Brain microvascular endothelial cell (primary cell): ENCODE data around the gene RBMS1.

Experiments used
- DNase-seq: peaks from one replicate; pipeline ENCODE4 v3.0.0-alpha.2; 2020
- H3K27ac ChIP-seq: fragments of 250-450 bp; sonication (Bioruptor Pico); 2 replicates; pipeline ENCODE4 v1.5.1; 2020; ENCODE audit warnings: mild to moderate bottlenecking, moderate library complexity
- H3K27me3 ChIP-seq: fragments of 250-450 bp; sonication (Bioruptor Pico); replicated peaks from 2 replicates; pipeline ENCODE4 v1.5.1; 2020; ENCODE audit warnings: mild to moderate bottlenecking
- H3K36me3 ChIP-seq: fragments of 250-450 bp; sonication (Bioruptor Pico); replicated peaks from 2 replicates; pipeline ENCODE4 v1.5.1; 2020; ENCODE audit warnings: mild to moderate bottlenecking
- H3K4me3 ChIP-seq: 2 replicates; pipeline ENCODE4 v1.5.1; 2011; ENCODE audit warnings: low read depth, mild to moderate bottlenecking, control low read depth, low read length, moderate library complexity
- CTCF ChIP-seq: IDR thresholded peaks from 2 replicates; pipeline ENCODE4 v1.5.1; 2011; ENCODE audit warnings: low read depth, mild to moderate bottlenecking, moderate library complexity, low read length, control low read depth, inconsistent platforms; ENCODE audit errors: missing control alignments
- in situ Hi-C: cut with HindIII; loops from 2 replicates; pipeline ENCODE4 v1.10.0; 2017; ENCODE audit warnings: low sequenced_read_pairs, low pct_ligation_motif_present

Gene RBMS1

GRCh38 chr2:160434254-160434948, 59.2 kb downstream of the RBMS1 start:
- in situ Hi-C loops = no loop called here
- no peak overlapping the region for H3K4me3 ChIP-seq
- H3K36me3 ChIP-seq = no peaks in the 10 kb centered on the region
- no peak for DNase-seq
- TF ChIP-seq CTCF = no peak
- H3K27me3 ChIP-seq = no peaks in the 10 kb centered on the region
- no peak overlapping the region for H3K27ac ChIP-seq

GRCh38 chr2:160433466-160434140, 60.0 kb downstream of the RBMS1 start:
- in situ Hi-C loops = no loop called here
- H3K4me3 ChIP-seq = no peak overlapping the region
- no peaks in the 10 kb centered on the region for H3K27me3 ChIP-seq
- DNase-seq = no peak
- H3K27ac ChIP-seq = no peak overlapping the region
- no peaks in the 10 kb centered on the region for H3K36me3 ChIP-seq
- no peak for TF ChIP-seq CTCF

- no peak overlapping the region for H3K27ac ChIP-seq
- in situ Hi-C loops = no loop called here
Observed at GRCh38 chr2:160432633-160433032, 61.0 kb downstream of the RBMS1 start.

GRCh38 chr2:160431441-160431840, 62.2 kb downstream of the RBMS1 start:
- H3K36me3 ChIP-seq = no peaks in the 10 kb centered on the region
- in situ Hi-C loops = no loop called here
- no peak overlapping the region for H3K4me3 ChIP-seq
- TF ChIP-seq CTCF = no peak
- no peak overlapping the region for H3K27ac ChIP-seq
- H3K27me3 ChIP-seq = no peaks in the 10 kb centered on the region
- no peak for DNase-seq

More at GRCh38 chr2:160432633-160433032, 61.0 kb downstream of the RBMS1 start:
- peak; percentile 56 for DNase-seq
- peak; percentile 25 for TF ChIP-seq CTCF
- Histone ChIP-seq H3K36me3 (no peaks in the 10 kb centered on the region), H3K27me3 (no peaks in the 10 kb centered on the region), H3K4me3 (no peak overlapping the region)

GRCh38 chr2:160430001-160430344, 63.6 kb downstream of the RBMS1 start:
- Histone ChIP-seq H3K36me3 (no peaks in the 10 kb centered on the region), H3K27ac (no peak overlapping the region), H3K27me3 (no peaks in the 10 kb centered on the region), H3K4me3 (no peak overlapping the region)
- in situ Hi-C loops = no loop called here
- no peak for DNase-seq
- TF ChIP-seq CTCF = no peak
